H1 (cell line): Measurements from ENCODE around the gene ENKD1. TPM values are rescaled to one million over a fixed set of nuclear protein-coding genes. Genes with fewer than 3 reads are reported as not detected.

Experiments used
- CTCF ChIP-seq, 3 experiments: IDR thresholded peaks; 1 replicate in 2 of 3; 2 replicates in 1 of 3; pipeline versions ENCODE4 v1.5.1 to v1.6.1; 2011; ENCODE audit warnings: low read length in 3 of 3, mild to moderate bottlenecking in 3 of 3, inconsistent platforms in 2 of 3, low read depth in 1 of 3, moderate library complexity in 1 of 3; ENCODE audit not compliant: insufficient read depth in 1 of 3; ENCODE audit errors: control extremely low read depth in 1 of 3
- EZH2 ChIP-seq: fragments of 200-600 bp; sonication (generic); IDR thresholded peaks from 2 replicates; pipeline ENCODE4 v1.7.1; 2012; ENCODE audit warnings: low read depth, mild to moderate bottlenecking, moderate library complexity, low read length, inconsistent platforms; ENCODE audit not compliant: severe bottlenecking
- GABPA ChIP-seq: IDR thresholded peaks from 2 replicates; pipeline ENCODE4 v1.6.1; 2011; ENCODE audit warnings: mild to moderate bottlenecking, low read length, moderate library complexity, borderline replicate concordance; ENCODE audit not compliant: insufficient read depth
- HDAC2 ChIP-seq, 2 experiments: fragments of 300-600 bp in 1 of 2; sonication (generic) in 1 of 2; IDR thresholded peaks; 2 replicates each; pipeline ENCODE4 v1.6.1; 2011 to 2012; ENCODE audit warnings: low read depth in 2 of 2, low read length in 2 of 2, mild to moderate bottlenecking in 2 of 2, moderate library complexity in 2 of 2, borderline replicate concordance in 1 of 2, inconsistent platforms in 1 of 2
- TEAD4 ChIP-seq: IDR thresholded peaks from 2 replicates; pipeline ENCODE4 v1.6.1; 2012; ENCODE audit warnings: low read depth, low read length, inconsistent platforms, mixed read lengths
- ZNF274 ChIP-seq: IDR thresholded peaks from 2 replicates; pipeline ENCODE4 v1.7.0; 2012; ENCODE audit warnings: low read length, borderline replicate concordance; ENCODE audit errors: extremely low read depth
- polyA plus RNA-seq, 7 experiments: library from polyadenylated mRNA; depleted of rRNA in 3 of 7; stranded (reverse) in 5 of 7; unstranded in 2 of 7; fragments of >200 nt in 5 of 7; fragments of 200-250 nt in 2 of 7; gene quantifications; 1 replicate in 5 of 7; 2 replicates in 1 of 7; 4 replicates in 1 of 7; pipeline versions ENCODE4 v1.2.1 to v1.2.3, GENCODE V29; 2011 to 2013; ENCODE audit warnings: missing spikeins in 2 of 7, mixed read lengths in 2 of 7
- total RNA-seq: library from RNA; stranded (reverse); fragmentation: NEBNext Ultra II Directional; extraction: Animal tissue kit (Norgen Biotek cat#: 25700); gene quantifications from 2 replicates; pipeline ENCODE4 v1.2.1, GENCODE V29; 2021

The ENKD1 gene
- total and polyA plus RNA-seq, 2 of the 8 experiments (the other 6 are each of a cell fraction or from before 2014, with no cell fraction given) = 12.9 to 16.1 TPM

GRCh38 chr16:67667817-67668494 is 1.4 kb upstream of the ENKD1 start (continued):
- TF ChIP-seq ZNF274 = no peak
- peak in 2 of 3 experiments; percentile 87 to 96; a peak in 3 of 4 replicates for TF ChIP-seq CTCF (IDR thresholded peaks at IDR 0.05; ENCODE audit: control extremely low read depth in 1 of 3, insufficient read depth in 1 of 3, low read depth in 1 of 3, low read length in 3 of 3)
- TF ChIP-seq HDAC2 (IDR thresholded peaks at IDR 0.05; ENCODE audit: borderline replicate concordance in 1 of 2, low read depth in 2 of 2, low read length in 2 of 2) = 0 out of 4 replicates have a peak, but pooled peaks of 1 of the 2 experiments have one; percentile 39
- no peak for TF ChIP-seq TEAD4
- TF ChIP-seq EZH2 = no peak
- TF ChIP-seq GABPA = peak; percentile 49; the same call in 1 of the 2 replicates
